Hepatocyte (in vitro differentiated cells): Measurements from ENCODE around the gene PTPN1. TPM values are rescaled to one million over a fixed set of nuclear protein-coding genes. Genes with fewer than 3 reads are reported as not detected.

ENCODE experiments used
- DNase-seq: peaks from one replicate; pipeline ENCODE4 v3.0.0-alpha.2; 2016; ENCODE audit warnings: low spot score
- H2AFZ ChIP-seq: fragments of 200-600 bp; sonication (generic); 2 replicates; pipeline ENCODE4 v1.6.0; 2016; ENCODE audit warnings: antibody characterized with exemption, mild to moderate bottlenecking
- H3K27ac ChIP-seq: fragments of 200-600 bp; sonication (generic); 2 replicates; pipeline ENCODE4 v1.5.1; 2016; ENCODE audit warnings: mild to moderate bottlenecking
- H3K27me3 ChIP-seq: fragments of 200-600 bp; sonication (generic); 2 replicates; pipeline ENCODE4 v1.6.1; 2016
- H3K36me3 ChIP-seq: fragments of 200-600 bp; sonication (generic); replicated peaks from 2 replicates; pipeline ENCODE4 v1.5.1; 2016; ENCODE audit warnings: low read depth; ENCODE audit not compliant: insufficient read depth
- H3K4me1 ChIP-seq: fragments of 200-600 bp; sonication (generic); 2 replicates; pipeline ENCODE4 v1.5.1; 2016; ENCODE audit warnings: mild to moderate bottlenecking, moderate library complexity; ENCODE audit not compliant: insufficient read depth
- H3K4me2 ChIP-seq: fragments of 200-600 bp; sonication (generic); 2 replicates; pipeline ENCODE4 v1.6.0; 2016
- H3K4me3 ChIP-seq: fragments of 200-600 bp; sonication (generic); 2 replicates; pipeline ENCODE4 v1.5.1; 2016; ENCODE audit warnings: mild to moderate bottlenecking
- H3K79me2 ChIP-seq: fragments of 200-600 bp; sonication (generic); 2 replicates; pipeline ENCODE4 v1.6.0; 2017; ENCODE audit warnings: mild to moderate bottlenecking
- H3K9me2 ChIP-seq: fragments of 200-600 bp; sonication (generic); replicated peaks from 2 replicates; pipeline ENCODE4 v1.6.0; 2017; ENCODE audit warnings: mild to moderate bottlenecking; ENCODE audit not compliant: insufficient read depth
- H3K9me3 ChIP-seq: fragments of 200-600 bp; sonication (generic); 2 replicates; pipeline ENCODE4 v1.5.1; 2016; ENCODE audit warnings: low read depth, mild to moderate bottlenecking
- H4K20me1 ChIP-seq: fragments of 200-600 bp; sonication (generic); 2 replicates; pipeline ENCODE4 v1.6.0; 2016; ENCODE audit warnings: mild to moderate bottlenecking; ENCODE audit not compliant: insufficient read depth, poor library complexity, severe bottlenecking
- CTCF ChIP-seq: fragments of 200-600 bp; sonication (generic); IDR thresholded peaks from 2 replicates; pipeline ENCODE4 v1.5.1; 2016; ENCODE audit warnings: antibody characterized with exemption, mild to moderate bottlenecking; ENCODE audit not compliant: poor library complexity
- EZH2 ChIP-seq: fragments of 200-600 bp; sonication (generic); IDR thresholded peaks from 2 replicates; pipeline ENCODE4 v1.6.1; 2016; ENCODE audit warnings: antibody characterized with exemption, mild to moderate bottlenecking, borderline replicate concordance
- EZH2phosphoT487 ChIP-seq: fragments of 200-600 bp; sonication (generic); IDR thresholded peaks from one replicate; pipeline ENCODE4 v1.6.1; 2018; ENCODE audit warnings: antibody characterized with exemption, mild to moderate bottlenecking, low read depth, moderate library complexity; ENCODE audit not compliant: unreplicated experiment, severe bottlenecking
- WGBS: methylation state at CpG from one replicate; pipeline ENCODE4 v1.1.6; 2016; ENCODE audit warnings: low lambda C conversion rate; ENCODE audit errors: missing lambda C conversion rate; 5-methylcytosine and 5-hydroxymethylcytosine counted together
- polyA plus RNA-seq: library from polyadenylated mRNA; unstranded; fragments of >200 nt; fragmentation: Nextera tagmentation; extraction: Ambion mirVana; gene quantifications from 2 replicates; pipeline ENCODE4 v1.2.1, GENCODE V29; 2016
- total RNA-seq: library from RNA; depleted of rRNA; stranded (reverse); fragments of >200 nt; gene quantifications from 2 replicates; pipeline ENCODE4 v1.2.3, GENCODE V29; 2014

The PTPN1 gene
- total and polyA plus RNA-seq, 2 experiments from 2014 or later, result 22.0 to 32.1 TPM

- Histone ChIP-seq H3K27ac (no peak overlapping the region), H3K9me3 (no peaks in the 10 kb centered on the region), H3K4me1 (peaks cover 13% of the 10 kb centered on the region), H2AFZ (no peak overlapping the region), H3K36me3 (peaks cover 4% of the 10 kb centered on the region), H4K20me1 (peaks cover 5% of the 10 kb centered on the region), H3K9me2 (no peaks in the 10 kb centered on the region), H3K4me2 (no peak overlapping the region), H3K79me2 (peaks cover 15% of the 10 kb centered on the region), H3K4me3 (no peak overlapping the region), H3K27me3 (no peaks in the 10 kb centered on the region)
- TF ChIP-seq EZH2phosphoT487, result no peak
- peak; percentile 78 for TF ChIP-seq CTCF
- no peak for TF ChIP-seq EZH2
- peak; percentile 78 for DNase-seq
- WGBS, result 73% methylated on average over 12 of the region's 12 CpGs
Measured at GRCh38 chr20:50575865-50576720, 65.9 kb downstream of the PTPN1 start.

GRCh38 chr20:50577175-50578018, 67.2 kb downstream of the PTPN1 start:
- H3K4me1 ChIP-seq, result peaks cover 11% of the 10 kb centered on the region
- peaks cover 5% of the 10 kb centered on the region for H4K20me1 ChIP-seq
- no peak overlapping the region for H3K27ac ChIP-seq
- no peak overlapping the region for H3K4me3 ChIP-seq
- H3K27me3 ChIP-seq, result no peaks in the 10 kb centered on the region
- DNase-seq, result no peak
- H3K4me2 ChIP-seq, result no peak overlapping the region
- no peak overlapping the region for H2AFZ ChIP-seq
- H3K9me3 ChIP-seq, result no peaks in the 10 kb centered on the region
- no peak for TF ChIP-seq EZH2
- no peak for TF ChIP-seq EZH2phosphoT487
- no peak for TF ChIP-seq CTCF
- WGBS, result 95% methylated on average over 17 of the region's 17 CpGs
- peaks cover 4% of the 10 kb centered on the region for H3K36me3 ChIP-seq
- peaks cover 10% of the 10 kb centered on the region for H3K79me2 ChIP-seq
- H3K9me2 ChIP-seq, result no peaks in the 10 kb centered on the region

GRCh38 chr20:50578061-50578777, 68.0 kb downstream of the PTPN1 start:
- H3K27me3 ChIP-seq, result no peaks in the 10 kb centered on the region
- DNase-seq, result no peak
- H3K27ac ChIP-seq, result no peak overlapping the region
- H4K20me1 ChIP-seq, result no peaks in the 10 kb centered on the region
- H3K4me3 ChIP-seq, result no peak overlapping the region
- no peaks in the 10 kb centered on the region for H3K9me3 ChIP-seq
- 89% methylated on average over 14 of the region's 14 CpGs for WGBS
- H3K36me3 ChIP-seq, result peaks cover 4% of the 10 kb centered on the region
- TF ChIP-seq EZH2phosphoT487, result no peak
- no peak for TF ChIP-seq CTCF
- no peak for TF ChIP-seq EZH2
- no peak overlapping the region for H2AFZ ChIP-seq
- H3K4me1 ChIP-seq, result peaks cover 3% of the 10 kb centered on the region
- no peaks in the 10 kb centered on the region for H3K9me2 ChIP-seq
- H3K79me2 ChIP-seq, result peaks cover 3% of the 10 kb centered on the region
- H3K4me2 ChIP-seq, result no peak overlapping the region
